ENCODE measurements around the gene TMEM237. TPM values are rescaled to one million over a fixed set of nuclear protein-coding genes. Genes with fewer than 3 reads are reported as not detected.

The TMEM237 gene
- total RNA-seq, 1 donor from 2014 or later = 18.9 TPM

Other genes starting within 250 kb of the TMEM237 start
- gene TRAK2, start 192.0 kb downstream of the TMEM237 start, total RNA-seq = 27.1 and 30.2 TPM in 2 replicates
- 15.2 and 20.5 TPM in 2 replicates for gene STRADB, start 191.8 kb downstream of the TMEM237 start, total RNA-seq
- gene MPP4, start 55.1 kb upstream of the TMEM237 start, total RNA-seq = 0.76 and 1.5 TPM in 2 replicates
- 17.7 and 20.5 TPM in 2 replicates for gene ALS2, start 137.4 kb upstream of the TMEM237 start, total RNA-seq
- not detected in 2 replicates for gene CDK15, start 163.0 kb upstream of the TMEM237 start, total RNA-seq

Measured in dermis microvascular lymphatic vessel endothelial cell (primary cell).